Measurements from ENCODE around the gene ADGRG2. TPM values are rescaled to one million over a fixed set of nuclear protein-coding genes. Genes with fewer than 3 reads are reported as not detected.

Gene ADGRG2
- total RNA-seq, 4 donors from 2014 or later, result 0.30 to 18.7 (median 1.7) TPM

DNA sequence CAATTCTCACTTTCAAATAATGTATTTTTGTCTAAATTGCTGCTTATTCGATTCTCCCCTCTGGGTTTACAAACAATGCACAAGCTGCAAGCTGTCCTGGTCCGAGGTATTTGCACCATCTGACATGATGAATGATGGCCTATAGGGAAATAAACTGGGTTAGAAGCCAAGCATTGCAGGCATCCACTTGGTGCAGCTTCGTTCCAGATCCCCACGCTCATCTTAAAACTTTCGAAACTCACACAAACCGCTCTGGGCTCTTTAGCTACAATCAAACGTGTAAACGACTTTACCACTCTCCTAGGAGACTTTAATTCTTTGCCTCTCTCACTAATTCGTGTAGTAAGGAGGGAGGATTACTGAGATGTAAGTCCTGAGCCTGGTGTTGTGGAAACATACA is 157.4 kb downstream of the ADGRG2 start:
- DNase-seq, result no peak
- Histone ChIP-seq H3K4me3 (no peak overlapping the region), H3K36me3 (no peaks in the 10 kb centered on the region), H3K4me1 (no peaks in the 10 kb centered on the region), H3K27me3 (no peaks in the 10 kb centered on the region), H3K9me3 (no peaks in the 10 kb centered on the region), H3K27ac (no peak overlapping the region)
- TF ChIP-seq POLR2A (IDR thresholded peaks at IDR 0.05), result no peak
- TF ChIP-seq, protein P1, sequence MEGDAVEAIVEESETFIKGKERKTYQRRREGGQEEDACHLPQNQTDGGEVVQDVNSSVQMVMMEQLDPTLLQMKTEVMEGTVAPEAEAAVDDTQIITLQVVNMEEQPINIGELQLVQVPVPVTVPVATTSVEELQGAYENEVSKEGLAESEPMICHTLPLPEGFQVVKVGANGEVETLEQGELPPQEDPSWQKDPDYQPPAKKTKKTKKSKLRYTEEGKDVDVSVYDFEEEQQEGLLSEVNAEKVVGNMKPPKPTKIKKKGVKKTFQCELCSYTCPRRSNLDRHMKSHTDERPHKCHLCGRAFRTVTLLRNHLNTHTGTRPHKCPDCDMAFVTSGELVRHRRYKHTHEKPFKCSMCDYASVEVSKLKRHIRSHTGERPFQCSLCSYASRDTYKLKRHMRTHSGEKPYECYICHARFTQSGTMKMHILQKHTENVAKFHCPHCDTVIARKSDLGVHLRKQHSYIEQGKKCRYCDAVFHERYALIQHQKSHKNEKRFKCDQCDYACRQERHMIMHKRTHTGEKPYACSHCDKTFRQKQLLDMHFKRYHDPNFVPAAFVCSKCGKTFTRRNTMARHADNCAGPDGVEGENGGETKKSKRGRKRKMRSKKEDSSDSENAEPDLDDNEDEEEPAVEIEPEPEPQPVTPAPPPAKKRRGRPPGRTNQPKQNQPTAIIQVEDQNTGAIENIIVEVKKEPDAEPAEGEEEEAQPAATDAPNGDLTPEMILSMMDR (IDR thresholded peaks at IDR 0.05), result no peak
- intact Hi-C loops (cut with DNase I; ENCODE audit: low total_unique reads), result no loop called here

DNA sequence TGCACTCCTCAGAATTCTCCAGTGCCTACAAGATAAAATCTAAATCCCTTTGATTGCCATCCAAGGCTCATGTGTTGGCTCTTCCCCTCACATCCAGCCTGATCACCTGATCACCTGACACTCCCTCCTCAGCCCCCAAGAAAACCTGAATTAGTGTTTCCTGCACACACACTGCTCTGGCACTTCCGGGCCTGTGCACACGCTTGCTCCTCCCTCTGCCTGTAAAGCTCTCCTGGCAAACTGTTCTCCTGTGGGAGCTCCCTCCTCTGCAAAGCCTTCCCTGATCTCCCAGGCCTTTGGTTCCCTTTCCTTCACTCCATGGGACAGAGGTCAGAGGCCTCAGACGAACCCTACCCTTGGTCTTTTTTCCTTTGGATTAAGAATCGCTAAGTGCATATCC is 158.2 kb downstream of the ADGRG2 start:
- no peak overlapping the region for H3K4me3 ChIP-seq
- no peak overlapping the region for H3K27ac ChIP-seq
- TF ChIP-seq, protein P1 (IDR thresholded peaks at IDR 0.05), result no peak
- no peak for TF ChIP-seq POLR2A (IDR thresholded peaks at IDR 0.05)
- H3K27me3 ChIP-seq, result no peaks in the 10 kb centered on the region
- no peak for DNase-seq
- intact Hi-C loops (cut with DNase I; ENCODE audit: low total_unique reads), result no loop called here
- H3K36me3 ChIP-seq, result no peaks in the 10 kb centered on the region
- H3K9me3 ChIP-seq, result no peaks in the 10 kb centered on the region
- H3K4me1 ChIP-seq, result no peaks in the 10 kb centered on the region

DNA sequence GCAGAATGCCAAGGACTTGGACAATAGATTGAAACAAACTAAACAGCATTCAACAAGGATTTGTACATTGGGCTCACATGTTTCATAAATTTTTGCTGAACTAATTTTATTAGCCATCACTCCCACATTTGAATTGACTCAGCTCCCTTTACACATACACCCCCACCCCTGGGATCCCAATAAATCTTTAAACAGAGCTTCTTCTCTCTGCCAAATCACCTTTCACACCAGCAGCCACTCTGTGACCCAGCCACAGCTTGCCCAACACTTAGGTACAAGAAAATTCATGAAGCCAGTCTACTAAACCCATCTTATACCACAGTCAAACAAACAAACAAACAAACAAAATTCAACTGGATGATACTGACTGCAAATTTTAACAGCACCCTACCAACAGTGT is 159.9 kb downstream of the ADGRG2 start:
- no peaks in the 10 kb centered on the region for H3K9me3 ChIP-seq
- H3K4me3 ChIP-seq, result no peak overlapping the region
- no peaks in the 10 kb centered on the region for H3K36me3 ChIP-seq
- DNase-seq, result no peak
- no peak overlapping the region for H3K27ac ChIP-seq
- intact Hi-C loops (cut with DNase I; ENCODE audit: low total_unique reads), result no loop called here
- no peaks in the 10 kb centered on the region for H3K27me3 ChIP-seq
- TF ChIP-seq POLR2A (IDR thresholded peaks at IDR 0.05), result no peak
- TF ChIP-seq, protein P1 (IDR thresholded peaks at IDR 0.05), result no peak
- no peaks in the 10 kb centered on the region for H3K4me1 ChIP-seq

DNA sequence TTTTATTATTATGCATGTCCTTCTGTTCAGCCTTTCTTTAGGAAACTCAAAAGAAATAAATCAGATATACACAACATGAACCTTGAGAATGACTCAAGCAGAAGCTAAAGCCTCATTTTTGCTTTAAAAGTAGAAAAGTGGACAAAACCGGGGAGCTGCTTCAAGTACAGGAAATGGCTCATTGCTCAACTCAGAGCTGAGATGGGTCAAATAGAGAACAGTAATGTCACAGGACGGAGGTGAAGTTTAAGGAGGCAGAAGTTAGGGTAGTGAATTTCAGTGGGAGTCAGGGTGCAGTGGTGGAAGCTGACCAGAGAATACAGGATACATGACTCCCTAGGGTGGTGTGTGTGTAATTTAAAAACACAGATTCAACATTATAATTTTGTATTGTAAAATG is 160.6 kb downstream of the ADGRG2 start:
- Histone ChIP-seq H3K27me3 (no peaks in the 10 kb centered on the region), H3K4me3 (no peak overlapping the region), H3K9me3 (no peaks in the 10 kb centered on the region), H3K27ac (no peak overlapping the region), H3K4me1 (no peaks in the 10 kb centered on the region), H3K36me3 (no peaks in the 10 kb centered on the region)
- intact Hi-C loops (cut with DNase I; ENCODE audit: low total_unique reads), result no loop called here
- TF ChIP-seq, protein P1 (IDR thresholded peaks at IDR 0.05), result no peak
- no peak for TF ChIP-seq POLR2A (IDR thresholded peaks at IDR 0.05)
- DNase-seq, result no peak

DNA sequence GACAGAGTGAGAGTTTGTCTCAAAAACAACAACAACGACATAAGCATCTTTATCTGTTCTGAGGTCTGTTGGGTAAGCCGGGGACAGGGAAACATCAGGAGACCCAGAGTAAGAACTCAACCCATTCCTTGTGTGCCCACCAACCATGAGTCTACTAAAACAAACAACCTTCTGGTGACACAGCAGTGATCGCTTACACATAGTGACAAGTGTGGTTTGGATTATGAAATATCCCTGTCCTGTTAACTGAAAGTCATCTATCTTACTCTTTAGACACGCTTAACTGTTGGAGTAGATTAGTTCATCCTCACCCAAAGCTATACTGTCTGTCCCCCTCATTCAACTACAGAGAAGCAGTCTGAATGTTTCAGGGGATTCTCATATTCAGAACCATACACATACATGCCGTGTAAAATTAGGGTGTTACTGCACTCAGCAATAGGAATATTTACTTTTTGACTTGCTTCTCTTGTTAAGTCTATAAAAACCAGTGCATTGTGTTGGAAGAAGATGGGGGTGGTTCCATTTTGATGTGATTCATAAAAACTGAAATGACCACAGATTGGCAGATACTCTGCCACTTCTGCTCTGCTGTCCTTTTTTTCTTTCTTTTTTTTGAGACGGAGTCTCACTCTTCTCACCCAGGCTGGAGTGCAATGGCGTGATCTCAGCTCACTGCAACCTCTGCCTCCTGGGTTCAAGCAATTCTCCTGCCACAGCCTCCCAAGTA is 165.8 kb downstream of the ADGRG2 start:
- no peaks in the 10 kb centered on the region for H3K36me3 ChIP-seq
- no peak overlapping the region for H3K27ac ChIP-seq
- intact Hi-C loops (cut with DNase I; ENCODE audit: low total_unique reads), result no loop called here
- H3K4me1 ChIP-seq, result no peaks in the 10 kb centered on the region
- no peak overlapping the region for H3K4me3 ChIP-seq
- no peaks in the 10 kb centered on the region for H3K27me3 ChIP-seq
- TF ChIP-seq, protein P1 (IDR thresholded peaks at IDR 0.05), result no peak
- no peak for TF ChIP-seq POLR2A (IDR thresholded peaks at IDR 0.05)
- DNase-seq, result no peak
- H3K9me3 ChIP-seq, result no peaks in the 10 kb centered on the region
